ACC112 (cell line): ENCODE data around the gene OR11H6.
A peak's percentile ranks its signal among the peaks of the same experiment; 100 is the strongest.
"Not testable (repeated sequence)": the region's sequence is repeated elsewhere in the genome, so short reads cannot be mapped to it uniquely, and the experiment has no call there.

Experiments used
- H2AFZ ChIP-seq: fragments of 200-600 bp; sonication (generic); one replicate; pipeline ENCODE4 v1.6.0; 2017; ENCODE audit warnings: antibody characterized with exemption, low read length; ENCODE audit not compliant: unreplicated experiment
- H3K27ac ChIP-seq: fragments of 200-600 bp; sonication (generic); 2 replicates; pipeline ENCODE4 v1.5.1; 2014; ENCODE audit warnings: low read depth, mild to moderate bottlenecking, antibody characterized with exemption, low read length, moderate library complexity
- H3K27me3 ChIP-seq: fragments of 200-600 bp; sonication (generic); 2 replicates; pipeline ENCODE4 v1.6.1; 2014; ENCODE audit warnings: mild to moderate bottlenecking, antibody characterized with exemption, low read length, moderate library complexity, mixed read lengths; ENCODE audit not compliant: insufficient read depth
- H3K36me3 ChIP-seq: fragments of 200-600 bp; sonication (generic); 2 replicates; pipeline ENCODE4 v1.6.1; 2016; ENCODE audit warnings: mild to moderate bottlenecking, antibody characterized with exemption, low read length, moderate library complexity, mixed read lengths; ENCODE audit not compliant: insufficient read depth
- H3K4me1 ChIP-seq: fragments of 200-600 bp; sonication (generic); one replicate; pipeline ENCODE4 v1.6.1; 2016; ENCODE audit warnings: low read length, mixed read lengths; ENCODE audit not compliant: insufficient read depth, unreplicated experiment, control insufficient read depth
- H3K4me3 ChIP-seq: fragments of 200-600 bp; sonication (generic); 2 replicates; pipeline ENCODE4 v1.5.1; 2014; ENCODE audit warnings: mild to moderate bottlenecking, low read depth, low read length
- H3K79me2 ChIP-seq: fragments of 200-600 bp; sonication (generic); one replicate; pipeline ENCODE4 v1.6.0; 2016; ENCODE audit warnings: low read length; ENCODE audit not compliant: control insufficient read depth, unreplicated experiment, insufficient read depth

Gene OR11H6

DNA sequence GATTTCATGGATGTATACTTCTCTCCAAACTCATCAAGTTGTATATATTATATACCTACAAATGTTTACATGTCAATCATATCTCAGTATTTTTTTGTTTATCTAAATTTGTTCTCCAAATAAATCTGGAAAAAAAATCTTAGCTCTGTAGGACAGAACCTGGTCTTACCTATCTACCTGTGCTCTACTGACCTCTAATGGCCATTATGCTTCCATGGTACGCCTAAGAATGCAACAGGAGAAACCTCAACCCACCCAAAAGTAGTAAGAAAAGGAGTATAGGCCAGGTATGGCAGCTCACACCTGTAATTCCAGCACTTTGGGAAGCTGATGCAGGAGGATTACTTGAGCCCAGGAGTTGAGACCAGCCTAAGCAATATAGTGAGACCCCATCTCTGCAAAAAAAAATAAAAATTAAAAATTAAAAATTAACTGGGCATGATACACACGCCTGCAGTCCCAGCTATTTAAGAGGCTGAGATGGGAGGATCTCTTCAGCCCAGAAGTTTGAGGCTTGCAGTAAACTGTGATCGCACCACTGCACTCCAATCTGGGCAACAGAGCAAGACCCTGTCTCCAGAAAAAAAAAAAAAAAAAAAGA lies 24.2 kb downstream of the OR11H6 start:
- Histone ChIP-seq H3K36me3 (no peaks in the 10 kb centered on the region), H3K79me2 (no peaks in the 10 kb centered on the region), H3K4me3 (no peak overlapping the region), H3K27ac (no peak overlapping the region), H3K27me3 (no peaks in the 10 kb centered on the region), H3K4me1 (no peaks in the 10 kb centered on the region), H2AFZ (no peak overlapping the region)

DNA sequence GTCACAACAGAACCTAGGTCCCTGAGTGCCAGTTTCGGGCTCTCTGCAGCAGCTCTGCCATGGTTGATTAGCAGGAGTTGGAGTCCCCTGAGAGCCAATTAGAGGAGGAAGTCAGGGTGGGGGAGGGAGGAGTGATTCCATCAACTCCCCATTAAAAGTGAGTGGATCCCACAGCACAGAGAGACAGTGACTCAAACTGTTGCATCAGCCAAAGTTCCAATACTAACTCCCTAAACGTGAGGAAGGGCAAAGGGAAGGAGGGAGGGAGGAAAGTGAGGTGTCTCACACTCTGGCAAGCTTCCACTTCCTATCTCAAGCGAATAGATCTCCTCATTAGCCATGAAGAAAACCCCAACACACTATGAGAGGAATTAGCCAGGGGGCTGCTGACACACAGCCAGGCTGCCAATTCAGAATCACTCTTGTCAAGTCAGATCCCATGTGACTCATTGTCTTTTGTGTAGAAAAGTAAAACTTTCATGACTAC lies 39.2 kb downstream of the OR11H6 start:
- Histone ChIP-seq H3K4me1 (peaks cover 15% of the 10 kb centered on the region), H3K27me3 (no peaks in the 10 kb centered on the region), H3K4me3 (0 out of 2 replicates have a peak overlapping the region, but pooled peaks have one; percentile 3), H3K79me2 (no peaks in the 10 kb centered on the region), H2AFZ (peak overlapping the region; percentile 28), H3K36me3 (no peaks in the 10 kb centered on the region), H3K27ac (peak overlapping the region; percentile 44)

DNA sequence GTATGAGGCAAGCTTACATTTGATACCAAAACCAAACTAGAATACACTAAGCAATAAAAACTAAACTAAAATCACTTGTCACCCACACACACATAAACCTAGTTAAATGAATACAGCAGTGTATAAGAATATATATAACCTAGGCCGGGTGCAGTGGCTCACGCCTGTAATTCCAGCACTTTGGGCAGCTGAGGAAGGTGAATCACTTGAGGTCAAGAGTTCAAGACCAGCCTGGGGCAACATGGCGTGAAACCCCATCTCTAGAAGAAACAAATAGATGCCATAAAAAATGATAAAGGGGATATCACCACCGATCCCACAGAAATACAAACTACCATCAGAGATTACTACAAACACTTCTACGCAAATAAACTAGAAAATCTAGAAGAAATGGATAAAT lies 40.9 kb downstream of the OR11H6 start:
- not testable (repeated sequence) for H2AFZ ChIP-seq, H3K27ac ChIP-seq, H3K79me2 ChIP-seq, H3K36me3 ChIP-seq, H3K4me3 ChIP-seq, H3K27me3 ChIP-seq
- peaks cover 15% of the 10 kb centered on the region for H3K4me1 ChIP-seq

DNA sequence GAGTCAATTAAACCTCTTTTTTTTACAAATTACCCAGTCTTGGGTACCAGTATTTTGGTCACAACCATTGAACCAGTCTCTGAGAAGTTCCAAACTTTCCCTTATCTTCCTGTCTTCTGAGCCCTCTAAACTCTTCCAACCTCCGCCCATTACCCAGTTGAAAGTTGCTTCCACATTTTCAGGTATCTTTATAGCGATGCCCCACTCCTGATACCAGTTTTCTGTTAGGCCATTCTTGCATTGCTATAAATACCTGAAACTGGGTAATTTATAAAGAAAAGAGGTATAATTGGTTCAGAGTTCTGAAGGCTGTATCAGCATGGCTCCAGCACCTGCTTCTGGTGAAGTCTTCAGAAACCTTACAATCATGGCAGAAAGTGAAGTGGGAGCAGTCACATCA lies 50.6 kb downstream of the OR11H6 start:
- H3K4me1 ChIP-seq = peaks cover 6% of the 10 kb centered on the region
- H3K4me3 ChIP-seq = no peak overlapping the region
- H3K79me2 ChIP-seq = no peaks in the 10 kb centered on the region
- H3K36me3 ChIP-seq = no peaks in the 10 kb centered on the region
- H3K27ac ChIP-seq = no peak overlapping the region
- no peak overlapping the region for H2AFZ ChIP-seq
- H3K27me3 ChIP-seq = no peaks in the 10 kb centered on the region
